HG03175 (cell line): ENCODE results near the gene ADAMTSL3.

Experiments used
- ATAC-seq: cut with Tn5 transposase; IDR thresholded peaks from one replicate; pipeline ENCODE4 v1.9.1; 2021; ENCODE audit warnings: mild to moderate bottlenecking, moderate library complexity; ENCODE audit not compliant: unreplicated experiment

The ADAMTSL3 gene

DNA sequence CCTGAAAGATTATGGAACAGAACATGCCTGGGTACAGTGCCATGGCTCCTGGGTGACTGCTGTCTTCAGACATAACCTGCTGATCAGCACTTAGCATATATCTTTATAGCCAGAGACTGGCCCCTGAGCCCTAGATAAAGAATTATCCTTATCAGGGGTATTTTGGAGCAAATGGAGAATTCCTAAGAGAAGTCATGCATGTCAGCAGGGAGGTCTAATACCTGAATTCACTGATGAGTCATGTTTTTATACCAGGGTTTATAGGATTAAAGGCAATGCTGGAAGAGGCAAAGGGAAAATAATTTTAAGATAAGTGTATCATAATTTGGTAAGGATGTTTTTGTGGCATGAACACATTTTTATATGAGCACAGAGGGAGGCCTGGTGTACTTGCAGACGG lies 159.8 kb downstream of the ADAMTSL3 start:
- ATAC-seq = no peak

GRCh38 chr15:83815506-83815905 lies 161.6 kb downstream of the ADAMTSL3 start:
- no peak for ATAC-seq

GRCh38 chr15:83816124-83816883 lies 162.4 kb downstream of the ADAMTSL3 start:
- no peak for ATAC-seq

DNA sequence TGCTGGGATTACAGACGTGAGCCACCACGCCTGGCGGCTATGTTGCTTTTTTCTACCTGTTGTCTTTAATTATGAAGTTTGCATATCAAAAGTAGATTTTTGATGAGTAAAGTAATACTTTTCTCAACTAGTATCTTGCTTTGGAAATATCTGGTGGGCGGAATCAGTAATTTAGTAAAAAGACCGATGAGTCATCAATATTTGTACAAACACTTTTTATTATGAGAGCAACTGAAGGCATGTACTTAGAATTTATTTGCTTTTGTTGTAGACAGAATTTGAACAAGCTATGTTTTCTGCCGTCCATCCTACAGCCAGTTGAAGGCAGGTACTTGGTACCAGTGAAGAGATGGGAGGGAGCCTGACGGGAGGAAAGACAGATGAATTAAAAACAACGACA lies 164.7 kb downstream of the ADAMTSL3 start:
- ATAC-seq = no peak

DNA sequence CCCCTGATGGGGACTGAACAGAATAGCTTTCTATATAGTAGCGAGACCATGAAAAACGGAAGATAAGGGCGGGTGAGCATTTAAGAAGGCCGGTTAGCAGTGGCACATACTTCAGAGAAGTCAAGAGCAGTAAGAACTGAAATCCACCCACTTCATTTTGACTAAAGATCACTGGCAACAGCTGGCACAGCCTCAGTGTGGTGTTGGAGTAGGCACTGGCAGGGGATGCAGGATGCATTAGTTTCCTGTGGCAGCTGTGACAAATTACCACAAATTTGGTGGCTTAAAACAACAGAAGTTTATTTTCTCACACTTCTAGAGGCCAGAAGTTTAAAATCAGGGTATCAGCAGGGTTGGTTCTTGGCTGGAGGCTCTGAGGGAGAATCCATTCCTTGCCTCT lies 176.5 kb downstream of the ADAMTSL3 start:
- no peak for ATAC-seq

DNA sequence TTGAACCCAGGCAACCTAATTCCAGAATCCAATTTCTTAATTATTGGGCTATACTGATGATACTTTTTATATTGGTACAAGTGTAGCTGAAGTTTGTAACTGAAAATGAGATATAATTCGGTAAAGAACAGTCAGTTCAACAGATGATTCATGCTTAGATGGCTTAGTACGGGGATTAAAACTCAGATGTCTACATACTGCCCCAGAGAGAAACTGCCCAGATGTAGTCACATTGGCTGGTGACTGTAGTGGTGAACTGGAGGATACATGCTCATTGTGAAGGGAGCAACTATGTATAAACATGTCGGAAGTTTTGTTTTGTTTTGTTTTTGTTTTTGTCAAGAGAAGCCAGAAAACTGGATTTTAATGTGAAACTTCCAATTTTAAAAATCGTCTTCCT lies 179.6 kb downstream of the ADAMTSL3 start:
- no peak for ATAC-seq

DNA sequence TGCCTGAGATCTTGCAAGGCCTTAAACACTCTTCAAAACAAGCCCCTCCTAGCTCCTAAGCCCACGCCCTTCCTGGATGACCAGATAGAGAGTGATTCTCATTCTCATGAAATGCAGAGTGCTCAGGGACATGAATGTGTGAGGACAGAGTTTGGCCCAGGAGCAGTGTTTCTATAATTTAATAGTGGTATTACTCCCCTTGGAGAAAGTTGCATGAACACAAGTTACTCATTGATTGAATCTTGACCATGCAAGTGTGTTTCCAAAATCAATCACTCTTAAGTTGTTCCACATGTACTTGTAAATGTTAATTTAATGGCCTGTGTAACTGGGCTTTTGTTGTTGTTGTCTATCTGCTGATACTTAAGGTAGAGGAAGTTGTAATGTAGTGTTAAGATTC lies 181.6 kb downstream of the ADAMTSL3 start:
- no peak for ATAC-seq

- ATAC-seq = no peak
Observed at GRCh38 chr15:83837945-83838571, 184.1 kb downstream of the ADAMTSL3 start.

GRCh38 chr15:83838763-83839162 lies 184.8 kb downstream of the ADAMTSL3 start:
- no peak for ATAC-seq

DNA sequence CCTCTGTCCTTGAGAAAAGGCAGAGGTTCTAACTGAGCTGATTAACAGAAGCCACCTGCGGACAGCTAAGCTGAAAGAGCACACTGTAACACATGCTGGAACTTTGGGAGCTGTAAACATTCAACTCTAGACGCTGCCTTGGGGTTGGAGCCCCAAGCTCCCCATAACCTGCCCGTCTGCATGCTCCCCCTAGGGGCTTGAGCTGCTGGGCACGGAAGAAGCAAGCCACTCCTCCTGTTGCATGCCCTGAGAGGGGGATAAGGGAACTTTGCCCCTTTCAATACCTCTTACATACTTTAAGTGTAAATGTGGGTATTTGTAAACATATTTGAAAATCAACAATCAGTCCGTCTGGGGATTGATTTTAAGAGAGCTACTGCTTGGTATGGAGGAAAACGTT lies 188.4 kb downstream of the ADAMTSL3 start:
- no peak for ATAC-seq

DNA sequence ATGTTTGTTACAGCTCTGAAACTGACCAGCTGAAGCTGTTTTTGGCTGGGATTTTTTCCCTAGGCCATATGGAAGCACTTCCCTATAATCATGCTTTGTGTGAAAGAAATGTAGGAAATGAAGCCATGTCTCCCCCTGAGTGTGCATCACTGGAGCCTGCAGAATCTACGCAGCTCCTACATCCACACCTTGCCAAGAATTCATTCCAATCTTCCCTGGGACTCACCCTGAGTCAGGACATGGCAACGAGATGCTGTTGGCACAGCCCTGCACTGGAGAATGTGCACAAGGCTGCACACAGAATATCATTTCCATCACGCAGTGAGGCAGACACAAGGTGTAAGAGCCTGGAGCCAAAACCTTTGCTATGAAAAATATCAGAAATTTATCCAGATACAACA lies 189.5 kb downstream of the ADAMTSL3 start:
- no peak for ATAC-seq

GRCh38 chr15:83844742-83845141 lies 190.8 kb downstream of the ADAMTSL3 start:
- ATAC-seq = no peak

DNA sequence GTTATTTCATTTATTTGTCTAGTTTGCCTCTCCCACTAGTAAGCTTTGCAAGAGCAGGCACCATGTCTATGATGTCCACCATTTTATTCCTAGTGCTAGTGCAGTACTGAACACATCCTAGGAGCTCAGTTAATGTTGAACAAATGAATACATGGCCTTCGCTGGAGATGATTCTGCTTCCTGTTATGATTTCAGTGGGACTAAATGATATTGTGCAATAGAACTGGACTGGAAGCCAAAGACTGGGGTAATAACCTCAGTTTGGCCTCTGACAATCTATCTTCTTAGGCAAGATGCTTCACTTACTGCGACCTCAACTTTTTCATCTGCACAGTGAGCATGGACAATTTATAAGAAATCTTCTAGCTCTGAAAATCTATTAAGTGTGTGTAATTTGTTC lies 191.3 kb downstream of the ADAMTSL3 start:
- ATAC-seq = no peak

GRCh38 chr15:83846847-83847246 lies 192.9 kb downstream of the ADAMTSL3 start:
- ATAC-seq = no peak

DNA sequence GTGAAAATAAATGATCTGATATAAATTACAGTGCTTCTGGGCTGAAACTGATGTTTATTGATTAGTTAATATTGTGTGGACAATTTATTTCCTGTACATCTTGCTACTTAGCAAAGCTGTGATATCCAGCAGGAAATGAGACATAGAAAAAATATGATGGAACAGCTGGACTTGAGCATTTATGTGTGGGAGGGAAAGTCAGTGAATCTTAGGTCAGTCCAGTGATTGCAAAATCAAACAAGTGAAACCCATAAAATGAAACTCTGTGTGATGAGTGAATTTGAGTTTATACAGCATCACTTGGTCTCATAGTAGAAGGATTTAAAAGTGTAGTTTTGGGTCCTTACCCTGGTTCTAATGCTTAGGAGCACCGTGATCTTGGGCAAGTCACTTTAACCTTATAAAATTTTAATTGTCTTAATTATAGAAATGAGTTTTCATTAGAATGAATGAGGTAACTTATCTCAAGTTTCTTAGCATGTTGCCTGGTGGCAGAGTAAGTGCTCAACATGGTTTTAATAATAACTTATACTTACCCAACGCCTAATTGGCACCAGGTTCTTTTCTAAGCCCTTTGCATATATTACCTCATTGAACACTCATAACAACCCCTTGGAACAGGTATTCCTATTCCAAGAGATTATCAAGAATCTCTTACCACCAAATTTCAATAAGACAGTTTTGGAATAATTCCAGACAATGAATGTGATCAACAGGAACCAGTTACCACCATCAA lies 194.6 kb downstream of the ADAMTSL3 start:
- ATAC-seq = no peak

GRCh38 chr15:83850015-83850414 lies 196.1 kb downstream of the ADAMTSL3 start:
- no peak for ATAC-seq

- no peak for ATAC-seq
Observed at GRCh38 chr15:83850501-83851245, 196.8 kb downstream of the ADAMTSL3 start.

- no peak for ATAC-seq
Observed at GRCh38 chr15:83853232-83853631, 199.3 kb downstream of the ADAMTSL3 start.

DNA sequence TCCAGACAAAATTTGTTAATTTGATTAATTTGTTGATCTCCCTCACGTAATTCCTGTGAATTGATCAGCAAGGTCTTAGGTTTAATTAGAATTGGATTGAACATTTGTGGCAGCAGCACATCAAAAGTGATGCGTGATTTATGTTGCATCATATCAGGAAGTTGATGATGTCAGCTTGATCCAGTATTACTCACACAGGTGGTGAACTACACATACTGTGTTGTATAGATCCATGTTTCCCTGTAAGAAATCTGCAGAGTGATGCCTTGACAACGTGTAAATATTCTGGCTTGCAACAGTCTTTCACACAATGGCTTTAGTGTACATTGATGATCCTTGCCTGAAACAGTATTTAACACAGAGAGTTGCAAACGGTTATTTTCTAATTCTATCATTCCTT lies 200.4 kb downstream of the ADAMTSL3 start:
- no peak for ATAC-seq

DNA sequence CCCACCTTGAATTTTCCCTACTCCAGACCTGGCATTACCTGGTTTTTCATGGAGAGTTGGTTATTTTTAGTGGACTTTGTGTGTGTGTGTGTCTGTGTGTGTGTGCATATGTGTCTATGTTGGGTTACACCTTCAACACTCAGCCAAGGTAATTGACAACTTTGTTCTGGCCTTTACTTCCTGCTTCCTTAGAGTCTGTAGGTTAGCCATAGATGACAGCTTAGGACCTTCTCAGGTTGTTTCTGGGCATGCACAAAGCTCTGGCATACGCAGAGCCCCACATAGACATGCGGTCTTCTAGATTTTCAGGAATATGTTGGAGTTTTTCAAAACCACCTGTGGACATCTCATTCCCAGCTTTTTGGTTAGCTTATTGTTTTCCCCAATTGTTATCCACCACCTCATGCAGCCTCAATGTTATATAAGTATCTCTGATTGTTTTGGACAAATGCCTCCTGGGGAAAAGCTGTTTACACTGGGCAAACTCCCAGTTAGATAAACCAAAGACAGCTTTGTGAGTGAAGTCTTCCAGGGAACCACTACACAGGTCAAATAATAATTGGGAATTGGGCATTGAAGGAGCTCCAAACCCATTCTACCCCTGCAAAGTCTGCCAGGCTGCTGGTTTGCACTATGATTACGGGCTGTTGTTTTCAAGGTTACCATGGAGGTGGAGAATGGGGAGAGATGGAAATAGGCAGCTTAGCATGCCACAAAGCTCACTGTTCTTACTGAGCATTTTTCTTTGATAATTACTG lies 201.2 kb downstream of the ADAMTSL3 start:
- no peak for ATAC-seq

DNA sequence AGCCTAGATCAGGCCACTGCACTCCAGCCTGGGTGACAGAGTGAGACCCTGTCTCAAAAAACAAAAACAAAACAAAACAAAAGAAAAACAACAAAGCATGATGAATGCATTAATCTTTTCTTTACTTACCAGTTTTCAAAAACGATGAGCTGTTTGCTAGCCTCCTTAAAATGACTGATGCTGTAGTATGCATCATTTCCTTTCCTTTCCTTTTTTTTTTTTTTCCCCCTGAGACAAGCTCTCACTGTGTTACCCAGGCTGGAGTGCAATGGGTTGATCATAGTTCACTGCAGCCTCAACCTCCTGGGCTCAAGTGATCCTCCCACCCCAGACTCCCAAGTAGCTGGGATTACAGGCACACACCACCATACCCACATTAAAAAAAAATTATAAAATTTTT lies 202.0 kb downstream of the ADAMTSL3 start:
- ATAC-seq = no peak
